GM21786 (cell line): Measurements from ENCODE around the gene SEMA5B.

Source experiments
- ATAC-seq: cut with Tn5 transposase; IDR thresholded peaks from one replicate; pipeline ENCODE4 v1.9.1; 2021; ENCODE audit not compliant: unreplicated experiment

SEMA5B gene

GRCh38 chr3:122947738-122948137, 79.8 kb downstream of the SEMA5B start:
- no peak for ATAC-seq

DNA sequence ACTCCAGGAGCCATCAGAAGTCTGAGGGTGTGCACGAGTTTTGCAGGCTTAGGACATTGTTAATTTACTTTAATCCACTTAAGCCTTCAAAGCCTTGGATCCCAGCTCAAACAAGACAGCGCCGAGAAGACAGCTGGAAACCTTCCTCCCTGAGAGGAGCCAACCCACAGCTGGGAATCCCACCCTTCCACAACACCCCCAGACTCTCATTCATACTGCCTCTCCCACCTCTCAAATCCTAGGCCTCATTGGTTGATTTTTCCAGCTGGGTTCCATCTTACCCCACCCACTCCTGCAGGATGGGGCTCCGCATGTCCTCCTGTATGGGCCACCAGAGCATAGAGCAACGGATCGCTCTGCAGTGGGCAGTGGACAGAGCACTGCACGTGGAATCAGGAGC, 80.4 kb downstream of the SEMA5B start:
- no peak for ATAC-seq

DNA sequence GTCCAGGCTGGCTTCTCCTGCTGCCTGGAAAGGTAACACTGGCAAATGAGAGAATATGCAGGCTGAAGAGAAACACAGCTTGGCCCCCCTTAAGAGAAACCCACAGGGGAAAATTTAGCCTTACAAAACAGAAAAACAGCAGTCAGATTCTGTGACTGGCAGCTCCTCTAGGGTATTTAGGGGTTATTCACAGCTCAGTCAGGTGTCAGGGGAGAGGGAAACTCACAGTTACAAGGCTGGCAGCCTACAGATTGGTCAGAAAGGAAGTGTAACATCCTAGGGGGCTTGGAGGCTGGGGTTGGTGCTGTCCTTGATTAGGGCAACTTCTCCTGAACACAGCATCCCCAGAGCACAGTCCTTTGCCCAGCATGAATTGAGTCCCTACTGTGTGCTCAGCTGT, 81.4 kb downstream of the SEMA5B start:
- no peak for ATAC-seq

- no peak for ATAC-seq
Observed at GRCh38 chr3:122945230-122945629, 82.3 kb downstream of the SEMA5B start.

DNA sequence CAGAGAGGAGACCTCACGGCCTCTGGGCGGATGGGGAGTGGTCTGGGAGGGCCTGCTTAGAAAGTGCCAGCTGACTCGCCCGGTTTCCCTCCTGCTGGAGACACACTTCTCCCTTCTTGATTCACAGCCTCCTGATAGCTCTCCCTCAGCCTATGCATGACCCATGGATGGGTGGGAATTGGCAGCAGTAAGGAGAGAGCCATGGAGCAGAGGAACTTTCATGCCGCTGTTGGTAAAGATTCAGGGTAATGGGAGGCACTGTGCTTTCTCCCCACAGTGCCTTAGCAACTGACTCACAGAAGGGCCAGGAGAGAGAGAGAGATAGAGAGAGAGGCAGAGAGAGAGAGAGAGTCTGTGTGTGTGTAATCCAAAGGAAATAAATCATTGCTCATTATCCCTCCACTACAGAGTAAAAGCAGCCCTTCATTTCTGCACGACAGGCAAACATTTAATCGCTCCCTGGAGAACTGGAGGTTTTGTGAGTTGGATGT, 82.8 kb downstream of the SEMA5B start:
- no peak for ATAC-seq

GRCh38 chr3:122943828-122944190, 83.8 kb downstream of the SEMA5B start:
- no peak for ATAC-seq

DNA sequence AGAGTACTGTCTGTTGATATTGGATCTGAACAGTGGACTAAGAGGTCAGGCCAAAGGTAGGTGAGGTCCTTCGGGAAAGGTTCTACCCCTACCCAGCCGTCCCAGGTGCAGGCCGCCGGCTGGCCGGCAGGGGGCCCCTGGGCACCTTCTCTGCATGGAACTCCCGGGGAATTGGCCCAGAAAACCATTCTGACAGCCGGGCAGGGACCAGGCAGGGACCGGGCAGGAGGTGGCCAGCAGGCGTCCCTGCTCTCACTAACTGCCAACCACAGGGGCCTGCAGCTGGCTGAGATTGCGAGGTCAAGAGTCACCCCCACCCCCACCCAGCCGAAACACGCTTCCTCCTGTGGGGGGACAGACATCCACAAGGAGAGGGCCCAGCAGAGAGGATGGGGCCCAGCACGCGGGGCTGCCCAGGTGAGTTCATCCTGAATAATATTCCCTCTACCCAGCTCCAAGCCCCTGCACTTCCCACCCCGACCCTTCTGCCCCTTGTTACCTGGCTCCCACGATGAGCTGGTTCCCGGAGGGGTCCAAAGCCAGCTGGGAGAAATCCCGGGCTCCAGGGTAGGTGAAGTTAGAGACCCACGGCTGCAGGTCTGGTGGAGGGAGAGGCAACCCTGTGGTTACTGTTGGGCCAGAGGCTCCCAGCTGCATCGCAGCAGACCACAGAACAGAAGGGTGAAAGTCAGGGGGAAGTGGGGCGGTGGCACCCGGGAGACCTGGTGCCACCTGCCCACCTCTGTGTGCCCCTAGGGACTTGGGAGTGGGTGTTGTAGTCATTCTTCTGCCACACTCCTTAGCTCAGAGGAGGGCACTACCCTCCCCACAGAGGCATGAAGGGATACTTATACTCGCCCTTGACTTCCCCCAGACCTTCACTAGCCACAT, 84.4 kb downstream of the SEMA5B start:
- no peak for ATAC-seq

- no peak for ATAC-seq
Observed at GRCh38 chr3:122942239-122942638, 85.3 kb downstream of the SEMA5B start.

- ATAC-seq: no peak
Observed at GRCh38 chr3:122941228-122942206, 86.0 kb downstream of the SEMA5B start.

DNA sequence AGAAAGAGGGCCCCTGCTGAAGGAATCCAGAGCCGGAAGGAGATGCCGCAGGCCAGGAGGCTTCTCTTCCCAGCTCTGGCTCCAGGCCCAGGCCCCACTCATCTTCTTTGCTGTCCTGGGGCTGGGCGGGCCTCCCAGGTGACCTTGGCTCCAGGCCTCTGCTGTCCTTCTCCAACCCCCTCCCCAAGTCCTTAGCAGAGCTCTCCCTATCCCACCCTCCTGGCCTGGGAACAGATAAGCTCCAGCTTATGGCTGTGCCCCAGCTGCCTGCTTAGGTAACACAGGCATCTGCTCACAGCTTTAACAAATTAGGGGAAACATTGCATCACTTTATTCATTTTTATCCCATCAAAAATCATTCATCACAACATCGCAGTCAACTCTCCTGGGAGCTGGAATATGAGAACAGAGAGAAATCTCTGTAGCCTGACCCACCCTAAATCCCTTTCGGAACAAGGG, 86.9 kb downstream of the SEMA5B start:
- no peak for ATAC-seq

DNA sequence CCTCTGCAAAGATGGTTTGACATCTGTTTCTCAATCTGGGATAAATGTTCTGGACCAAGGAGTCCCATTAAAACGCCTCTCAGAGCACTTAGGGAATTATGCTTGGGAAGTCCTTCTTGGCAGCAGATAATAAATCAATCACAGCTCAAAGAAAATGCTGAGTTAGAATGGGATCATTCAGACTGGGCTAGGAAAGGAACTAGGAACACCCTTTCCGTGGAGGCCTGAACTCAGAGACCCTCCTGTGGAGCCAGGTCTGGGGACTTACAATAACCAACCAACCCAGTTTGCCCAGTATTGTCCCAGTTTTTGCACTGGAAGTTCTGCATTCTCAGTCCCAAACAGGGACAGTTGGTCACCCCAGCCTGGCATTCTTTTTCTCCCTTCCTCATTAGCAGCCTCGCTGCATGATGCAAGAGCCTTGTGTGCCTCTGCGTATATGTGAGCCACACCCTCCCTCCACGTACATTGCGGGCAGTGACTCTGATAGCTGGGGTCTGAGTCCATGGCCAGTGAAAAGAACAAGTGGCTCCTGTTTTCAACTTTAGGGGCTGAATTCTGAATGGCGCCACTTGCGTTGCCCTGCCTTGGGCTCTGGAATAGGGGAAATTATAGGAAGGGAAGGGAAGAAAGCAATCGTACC, 88.7 kb downstream of the SEMA5B start:
- ATAC-seq: no peak

DNA sequence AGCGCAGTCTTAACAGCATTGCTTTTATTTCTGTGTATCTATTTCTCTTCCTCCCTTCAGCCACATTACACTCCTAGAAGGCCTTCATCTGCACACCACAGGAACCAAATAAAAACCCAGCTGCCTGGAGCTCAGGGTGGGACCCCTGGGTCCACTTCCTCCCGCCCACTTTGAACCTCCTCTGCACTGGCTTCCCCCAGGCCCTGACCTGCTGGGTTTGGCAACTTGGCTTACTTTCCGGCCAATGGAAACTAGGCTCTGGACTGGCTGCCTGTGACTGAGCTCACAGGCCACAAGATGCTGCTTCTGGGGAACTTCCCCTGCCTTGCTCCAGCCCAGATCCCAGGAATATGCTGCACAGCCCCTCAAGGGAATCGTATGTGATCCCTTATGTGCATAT, 89.8 kb downstream of the SEMA5B start:
- no peak for ATAC-seq

DNA sequence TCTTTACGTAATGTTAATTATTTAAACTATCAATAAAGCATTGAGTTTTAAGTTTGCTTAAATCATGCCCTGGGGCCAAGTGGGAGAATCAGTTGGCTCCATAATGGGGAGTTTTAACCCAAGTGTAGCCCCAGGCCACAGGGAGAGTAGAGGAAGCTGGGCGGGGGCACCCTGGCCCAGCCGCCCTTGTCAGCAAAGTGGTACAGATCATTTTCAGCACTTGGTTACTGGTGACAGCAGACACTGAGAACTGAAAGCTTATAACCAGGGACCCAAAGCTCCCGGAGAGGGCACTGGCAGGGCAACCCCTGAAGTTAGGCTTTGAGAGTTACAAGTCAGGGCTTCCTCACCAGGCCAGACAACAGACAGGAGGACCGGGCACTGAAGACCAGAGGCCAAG, 90.6 kb downstream of the SEMA5B start:
- ATAC-seq: no peak

DNA sequence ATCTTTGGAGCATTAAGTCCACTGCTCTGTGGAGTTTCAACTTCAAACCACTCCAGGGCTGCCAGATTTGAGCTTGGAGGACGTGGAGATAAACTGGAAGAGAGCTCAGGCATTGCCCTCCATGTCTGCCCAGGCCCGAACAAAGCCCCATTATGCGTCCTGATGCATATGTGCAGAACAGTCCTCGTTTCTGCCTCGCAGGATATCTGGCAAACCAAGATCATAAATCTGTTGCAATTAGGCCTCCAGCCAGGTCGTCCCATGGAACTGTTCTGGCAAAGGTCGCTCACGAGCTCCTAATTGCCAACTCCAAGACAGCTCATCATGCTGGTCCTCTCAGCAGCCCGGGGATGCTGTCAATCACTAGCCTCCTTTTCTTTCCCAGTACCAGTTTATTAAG, 91.2 kb downstream of the SEMA5B start:
- no peak for ATAC-seq

DNA sequence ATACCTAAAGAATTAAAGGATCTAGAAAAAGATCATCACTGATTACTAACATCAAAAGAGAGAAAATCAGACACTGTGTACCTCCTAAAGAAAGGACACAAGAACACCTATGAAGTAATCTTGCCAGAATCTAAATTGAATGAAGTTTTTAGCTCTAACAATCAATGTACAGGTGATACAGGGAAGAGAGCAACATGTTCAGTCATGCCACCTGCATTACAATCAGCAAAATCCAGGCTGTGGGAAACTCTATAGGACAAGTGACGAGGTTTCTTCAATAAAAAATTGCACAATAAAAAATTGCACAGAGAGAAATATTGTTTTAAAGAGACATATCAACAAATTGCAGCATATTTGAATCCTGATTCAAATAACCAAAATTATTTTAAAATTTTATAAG, 93.3 kb downstream of the SEMA5B start:
- ATAC-seq: no peak

- ATAC-seq: no peak
Observed at GRCh38 chr3:122932251-122932967, 95.2 kb downstream of the SEMA5B start.

DNA sequence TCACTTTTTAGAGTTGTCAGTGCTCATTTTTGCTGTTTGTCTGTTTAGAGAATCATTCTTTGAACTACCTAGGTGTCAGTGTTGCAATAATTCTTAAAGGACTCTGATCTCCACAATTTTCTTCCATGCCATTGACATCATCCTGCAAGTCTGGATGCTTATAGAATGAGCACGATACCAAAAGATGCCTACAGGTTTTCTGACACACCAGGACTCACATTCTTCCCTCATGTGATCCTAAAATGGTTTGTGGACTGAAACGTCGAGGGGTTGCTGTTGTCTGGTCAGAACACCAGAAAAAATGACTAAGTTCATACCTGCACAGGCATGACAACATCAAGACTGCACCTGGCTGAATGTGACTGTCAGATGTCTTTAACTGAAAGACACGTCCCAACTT, 95.9 kb downstream of the SEMA5B start:
- ATAC-seq: no peak

DNA sequence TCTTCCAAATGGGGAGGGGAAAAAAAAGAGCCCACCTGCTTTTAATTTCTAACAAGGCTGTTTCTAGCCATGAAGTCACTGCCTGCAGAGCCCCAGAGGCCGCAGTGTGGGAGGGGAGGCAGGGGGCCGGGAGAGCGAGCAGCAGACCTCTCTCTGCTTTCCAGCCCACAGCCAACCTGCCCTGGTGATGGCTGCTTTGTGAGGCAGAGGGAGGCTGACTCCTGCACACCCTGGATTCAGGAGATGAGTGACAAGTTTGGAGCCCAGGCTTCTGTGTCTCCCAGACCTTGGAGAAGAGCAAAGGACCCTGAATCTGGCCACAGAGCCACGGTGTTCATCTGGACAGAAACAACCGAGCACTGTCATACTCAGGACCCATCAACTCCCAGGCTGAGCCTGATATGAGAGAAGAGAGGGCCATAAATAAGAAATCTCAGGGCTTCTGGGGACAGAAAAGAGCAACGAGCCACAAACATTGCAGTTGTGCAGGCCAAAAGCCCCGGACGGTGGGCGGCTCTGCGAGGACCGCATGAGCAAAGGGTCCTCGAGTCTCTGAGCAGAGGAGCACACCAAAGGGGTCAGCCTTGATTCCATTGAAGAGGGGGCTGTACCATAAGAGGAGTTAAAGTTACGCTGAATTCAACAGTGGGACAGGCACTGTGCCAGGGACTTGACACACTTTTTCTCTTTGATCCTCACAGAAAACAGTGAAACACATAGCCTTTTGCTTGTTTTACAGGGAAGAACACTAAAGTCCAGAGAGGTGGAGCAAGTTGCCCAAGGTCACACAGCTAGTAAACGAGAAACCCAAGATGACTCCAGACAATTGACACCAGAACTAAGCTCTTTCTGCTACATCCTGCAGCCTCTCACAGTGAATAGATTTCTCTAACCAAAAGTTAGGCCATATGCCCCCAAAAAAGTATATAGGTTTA, 97.2 kb downstream of the SEMA5B start:
- no peak for ATAC-seq
